ENCODE measurements around the gene ADGRD2.

DNA sequence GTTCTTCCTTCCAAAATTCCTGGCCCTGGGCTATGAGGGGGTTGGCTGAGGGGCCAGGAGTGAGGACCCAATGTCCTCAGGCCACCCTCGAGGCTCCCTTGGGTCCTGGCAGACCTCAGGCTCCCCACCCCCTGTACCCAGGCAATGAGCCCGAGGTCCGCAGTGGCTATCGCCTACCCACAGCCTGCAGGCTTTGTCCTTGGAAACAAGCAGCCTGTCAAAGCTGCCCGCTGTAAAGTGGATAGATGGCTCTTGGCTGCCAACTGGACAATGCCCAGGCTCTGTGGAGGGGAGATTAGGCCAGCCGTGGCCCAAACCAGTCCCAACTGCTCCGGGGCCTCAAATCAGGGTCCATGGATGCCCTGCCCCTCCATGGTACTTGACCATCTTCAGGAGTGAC is 2.2 kb upstream of the ADGRD2 start:
- TF ChIP-seq, protein P1, sequence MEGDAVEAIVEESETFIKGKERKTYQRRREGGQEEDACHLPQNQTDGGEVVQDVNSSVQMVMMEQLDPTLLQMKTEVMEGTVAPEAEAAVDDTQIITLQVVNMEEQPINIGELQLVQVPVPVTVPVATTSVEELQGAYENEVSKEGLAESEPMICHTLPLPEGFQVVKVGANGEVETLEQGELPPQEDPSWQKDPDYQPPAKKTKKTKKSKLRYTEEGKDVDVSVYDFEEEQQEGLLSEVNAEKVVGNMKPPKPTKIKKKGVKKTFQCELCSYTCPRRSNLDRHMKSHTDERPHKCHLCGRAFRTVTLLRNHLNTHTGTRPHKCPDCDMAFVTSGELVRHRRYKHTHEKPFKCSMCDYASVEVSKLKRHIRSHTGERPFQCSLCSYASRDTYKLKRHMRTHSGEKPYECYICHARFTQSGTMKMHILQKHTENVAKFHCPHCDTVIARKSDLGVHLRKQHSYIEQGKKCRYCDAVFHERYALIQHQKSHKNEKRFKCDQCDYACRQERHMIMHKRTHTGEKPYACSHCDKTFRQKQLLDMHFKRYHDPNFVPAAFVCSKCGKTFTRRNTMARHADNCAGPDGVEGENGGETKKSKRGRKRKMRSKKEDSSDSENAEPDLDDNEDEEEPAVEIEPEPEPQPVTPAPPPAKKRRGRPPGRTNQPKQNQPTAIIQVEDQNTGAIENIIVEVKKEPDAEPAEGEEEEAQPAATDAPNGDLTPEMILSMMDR (IDR thresholded peaks at IDR 0.05; ENCODE audit: low read depth, low read length, missing input control) = no peak
- TF ChIP-seq EGR1 (IDR thresholded peaks at IDR 0.05; ENCODE audit: low read depth in 2 of 2) (no peak), RAD21 (IDR thresholded peaks at IDR 0.05) (no peak), GABPA (IDR thresholded peaks at IDR 0.05 in 1 of 2, conservative IDR thresholded peaks at IDR 0.05 in 1 of 2) (no peak), YY1 (IDR thresholded peaks at IDR 0.05) (no peak), SP1 (IDR thresholded peaks at IDR 0.05) (no peak), RXRA (IDR thresholded peaks at IDR 0.05) (no peak), TAF1 (conservative IDR thresholded peaks at IDR 0.05) (no peak), FOXA1 (IDR thresholded peaks at IDR 0.05) (no peak), JUND (IDR thresholded peaks at IDR 0.05) (no peak)
- TF ChIP-seq, protein P2, sequence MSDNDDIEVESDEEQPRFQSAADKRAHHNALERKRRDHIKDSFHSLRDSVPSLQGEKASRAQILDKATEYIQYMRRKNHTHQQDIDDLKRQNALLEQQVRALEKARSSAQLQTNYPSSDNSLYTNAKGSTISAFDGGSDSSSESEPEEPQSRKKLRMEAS (IDR thresholded peaks at IDR 0.05) = no peak
- TF ChIP-seq, protein P3, sequence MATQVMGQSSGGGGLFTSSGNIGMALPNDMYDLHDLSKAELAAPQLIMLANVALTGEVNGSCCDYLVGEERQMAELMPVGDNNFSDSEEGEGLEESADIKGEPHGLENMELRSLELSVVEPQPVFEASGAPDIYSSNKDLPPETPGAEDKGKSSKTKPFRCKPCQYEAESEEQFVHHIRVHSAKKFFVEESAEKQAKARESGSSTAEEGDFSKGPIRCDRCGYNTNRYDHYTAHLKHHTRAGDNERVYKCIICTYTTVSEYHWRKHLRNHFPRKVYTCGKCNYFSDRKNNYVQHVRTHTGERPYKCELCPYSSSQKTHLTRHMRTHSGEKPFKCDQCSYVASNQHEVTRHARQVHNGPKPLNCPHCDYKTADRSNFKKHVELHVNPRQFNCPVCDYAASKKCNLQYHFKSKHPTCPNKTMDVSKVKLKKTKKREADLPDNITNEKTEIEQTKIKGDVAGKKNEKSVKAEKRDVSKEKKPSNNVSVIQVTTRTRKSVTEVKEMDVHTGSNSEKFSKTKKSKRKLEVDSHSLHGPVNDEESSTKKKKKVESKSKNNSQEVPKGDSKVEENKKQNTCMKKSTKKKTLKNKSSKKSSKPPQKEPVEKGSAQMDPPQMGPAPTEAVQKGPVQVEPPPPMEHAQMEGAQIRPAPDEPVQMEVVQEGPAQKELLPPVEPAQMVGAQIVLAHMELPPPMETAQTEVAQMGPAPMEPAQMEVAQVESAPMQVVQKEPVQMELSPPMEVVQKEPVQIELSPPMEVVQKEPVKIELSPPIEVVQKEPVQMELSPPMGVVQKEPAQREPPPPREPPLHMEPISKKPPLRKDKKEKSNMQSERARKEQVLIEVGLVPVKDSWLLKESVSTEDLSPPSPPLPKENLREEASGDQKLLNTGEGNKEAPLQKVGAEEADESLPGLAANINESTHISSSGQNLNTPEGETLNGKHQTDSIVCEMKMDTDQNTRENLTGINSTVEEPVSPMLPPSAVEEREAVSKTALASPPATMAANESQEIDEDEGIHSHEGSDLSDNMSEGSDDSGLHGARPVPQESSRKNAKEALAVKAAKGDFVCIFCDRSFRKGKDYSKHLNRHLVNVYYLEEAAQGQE (IDR thresholded peaks at IDR 0.05) = no peak
- TF ChIP-seq, protein P4, sequence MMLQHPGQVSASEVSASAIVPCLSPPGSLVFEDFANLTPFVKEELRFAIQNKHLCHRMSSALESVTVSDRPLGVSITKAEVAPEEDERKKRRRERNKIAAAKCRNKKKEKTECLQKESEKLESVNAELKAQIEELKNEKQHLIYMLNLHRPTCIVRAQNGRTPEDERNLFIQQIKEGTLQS (IDR thresholded peaks at IDR 0.05) = no peak
- TF ChIP-seq, protein P5, sequence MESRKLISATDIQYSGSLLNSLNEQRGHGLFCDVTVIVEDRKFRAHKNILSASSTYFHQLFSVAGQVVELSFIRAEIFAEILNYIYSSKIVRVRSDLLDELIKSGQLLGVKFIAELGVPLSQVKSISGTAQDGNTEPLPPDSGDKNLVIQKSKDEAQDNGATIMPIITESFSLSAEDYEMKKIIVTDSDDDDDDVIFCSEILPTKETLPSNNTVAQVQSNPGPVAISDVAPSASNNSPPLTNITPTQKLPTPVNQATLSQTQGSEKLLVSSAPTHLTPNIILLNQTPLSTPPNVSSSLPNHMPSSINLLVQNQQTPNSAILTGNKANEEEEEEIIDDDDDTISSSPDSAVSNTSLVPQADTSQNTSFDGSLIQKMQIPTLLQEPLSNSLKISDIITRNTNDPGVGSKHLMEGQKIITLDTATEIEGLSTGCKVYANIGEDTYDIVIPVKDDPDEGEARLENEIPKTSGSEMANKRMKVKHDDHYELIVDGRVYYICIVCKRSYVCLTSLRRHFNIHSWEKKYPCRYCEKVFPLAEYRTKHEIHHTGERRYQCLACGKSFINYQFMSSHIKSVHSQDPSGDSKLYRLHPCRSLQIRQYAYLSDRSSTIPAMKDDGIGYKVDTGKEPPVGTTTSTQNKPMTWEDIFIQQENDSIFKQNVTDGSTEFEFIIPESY (IDR thresholded peaks at IDR 0.05) = no peak
